Chondrocyte (in vitro differentiated cells): ENCODE measurements around the gene TWIST2. TPM values are rescaled to one million over a fixed set of nuclear protein-coding genes. Genes with fewer than 3 reads are reported as not detected.

Experiments
- DNase-seq: peaks from one replicate; pipeline ENCODE4 v3.0.0; 2021; ENCODE audit warnings: mixed read lengths, low spot score
- H3K27ac Mint-ChIP-seq: one replicate; pipeline ENCODE4 v1.8.0; 2021; ENCODE audit warnings: mild to moderate bottlenecking, moderate library complexity, mixed read lengths; ENCODE audit not compliant: unreplicated experiment
- H3K27me3 Mint-ChIP-seq: 2 replicates; pipeline ENCODE4 v1.8.0; 2021; ENCODE audit warnings: low read depth, mixed read lengths
- H3K36me3 Mint-ChIP-seq: 2 replicates; pipeline ENCODE4 v1.8.0; 2021; ENCODE audit warnings: low read depth, mixed read lengths
- H3K4me1 Mint-ChIP-seq: 2 replicates; pipeline ENCODE4 v1.8.0; 2021; ENCODE audit warnings: low read depth, mild to moderate bottlenecking, mixed read lengths
- H3K4me3 Mint-ChIP-seq: one replicate; pipeline ENCODE4 v1.8.0; 2021; ENCODE audit warnings: mild to moderate bottlenecking, moderate library complexity, mixed read lengths; ENCODE audit not compliant: unreplicated experiment
- H3K9me3 Mint-ChIP-seq: 2 replicates; pipeline ENCODE4 v1.8.0; 2021; ENCODE audit warnings: low read depth, mixed read lengths
- total RNA-seq: library from RNA; stranded (reverse); gene quantifications from 3 replicates; pipeline ENCODE4 v1.2.1, GENCODE V29; 2021
- TF ChIP-seq, protein P1 (sequence below): fragments of 200-600 bp; sonication (generic); IDR thresholded peaks from 2 replicates; pipeline ENCODE4 v1.5.0; 2021; ENCODE audit warnings: antibody characterized with exemption, mild to moderate bottlenecking, moderate library complexity

The TWIST2 gene
- total RNA-seq, 1 donor from 2014 or later = 2.4 TPM

DNA sequence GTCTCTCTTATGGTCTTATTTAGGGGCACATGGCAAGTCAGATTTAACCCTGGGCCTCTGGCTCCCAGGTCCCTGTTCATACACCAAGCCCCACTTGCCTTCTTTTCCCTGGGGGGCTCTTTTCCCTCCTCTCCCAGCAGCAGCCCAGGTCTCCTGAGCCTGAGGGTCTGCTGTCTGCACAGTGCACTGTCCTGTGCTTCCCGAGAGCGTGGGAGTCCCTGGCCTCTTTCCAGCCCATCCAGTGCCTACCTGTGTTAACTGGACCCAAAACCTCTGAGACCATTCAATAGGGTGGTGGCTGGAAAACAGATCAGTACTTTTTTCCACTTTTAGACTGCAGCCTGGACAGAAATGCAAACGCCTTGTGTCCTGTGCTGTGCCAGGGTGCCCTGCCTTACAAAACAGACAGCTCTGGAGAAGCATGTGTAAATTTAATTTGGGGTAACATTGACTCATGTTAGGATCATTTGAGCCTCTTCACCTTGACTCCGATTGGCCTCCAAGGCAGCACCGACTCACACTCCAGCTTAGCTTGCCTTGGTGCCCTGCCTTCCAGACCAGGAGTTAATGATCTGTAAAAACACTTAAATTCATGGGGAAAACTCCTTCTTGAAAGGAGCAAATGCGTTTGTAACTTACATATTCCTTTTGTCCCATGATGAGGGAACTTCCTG lies 34.3 kb downstream of the TWIST2 start:
- Mint-ChIP-seq H3K4me1 (peaks cover 8% of the 10 kb centered on the region), H3K27ac (no peak overlapping the region), H3K4me3 (no peak overlapping the region), H3K36me3 (no peaks in the 10 kb centered on the region), H3K27me3 (peaks cover 7% of the 10 kb centered on the region), H3K9me3 (no peaks in the 10 kb centered on the region)
- TF ChIP-seq, protein P1, sequence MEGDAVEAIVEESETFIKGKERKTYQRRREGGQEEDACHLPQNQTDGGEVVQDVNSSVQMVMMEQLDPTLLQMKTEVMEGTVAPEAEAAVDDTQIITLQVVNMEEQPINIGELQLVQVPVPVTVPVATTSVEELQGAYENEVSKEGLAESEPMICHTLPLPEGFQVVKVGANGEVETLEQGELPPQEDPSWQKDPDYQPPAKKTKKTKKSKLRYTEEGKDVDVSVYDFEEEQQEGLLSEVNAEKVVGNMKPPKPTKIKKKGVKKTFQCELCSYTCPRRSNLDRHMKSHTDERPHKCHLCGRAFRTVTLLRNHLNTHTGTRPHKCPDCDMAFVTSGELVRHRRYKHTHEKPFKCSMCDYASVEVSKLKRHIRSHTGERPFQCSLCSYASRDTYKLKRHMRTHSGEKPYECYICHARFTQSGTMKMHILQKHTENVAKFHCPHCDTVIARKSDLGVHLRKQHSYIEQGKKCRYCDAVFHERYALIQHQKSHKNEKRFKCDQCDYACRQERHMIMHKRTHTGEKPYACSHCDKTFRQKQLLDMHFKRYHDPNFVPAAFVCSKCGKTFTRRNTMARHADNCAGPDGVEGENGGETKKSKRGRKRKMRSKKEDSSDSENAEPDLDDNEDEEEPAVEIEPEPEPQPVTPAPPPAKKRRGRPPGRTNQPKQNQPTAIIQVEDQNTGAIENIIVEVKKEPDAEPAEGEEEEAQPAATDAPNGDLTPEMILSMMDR = no peak
- DNase-seq = peak; percentile 58

DNA sequence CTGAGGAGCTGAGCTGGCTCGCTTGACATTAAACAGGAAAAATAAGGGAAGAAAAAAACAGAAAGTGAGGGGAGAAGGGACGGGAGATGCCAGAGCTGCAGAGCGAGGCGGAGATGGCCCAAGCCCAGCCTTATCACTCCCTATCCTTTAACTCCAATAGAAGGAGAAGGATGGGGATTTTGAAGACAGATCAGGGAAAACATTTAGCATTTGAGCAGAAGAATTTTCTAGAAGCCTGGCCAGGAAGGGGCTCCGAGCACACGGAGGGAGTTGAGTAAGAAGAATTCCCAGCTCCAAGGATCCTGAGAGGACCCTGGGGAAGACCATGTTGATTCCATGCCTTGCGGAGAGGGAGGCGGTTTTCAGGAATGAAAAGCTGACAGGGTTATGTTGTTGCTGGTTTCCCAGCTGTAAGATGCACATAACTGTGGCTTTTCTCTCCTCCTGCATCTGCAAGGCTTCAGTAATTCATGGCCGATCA lies 35.6 kb downstream of the TWIST2 start:
- Mint-ChIP-seq H3K36me3 (no peaks in the 10 kb centered on the region), H3K9me3 (no peaks in the 10 kb centered on the region), H3K4me3 (no peak overlapping the region), H3K27me3 (peaks cover 7% of the 10 kb centered on the region), H3K4me1 (peaks cover 8% of the 10 kb centered on the region), H3K27ac (no peak overlapping the region)
- DNase-seq = no peak
- TF ChIP-seq, protein P1 = no peak

DNA sequence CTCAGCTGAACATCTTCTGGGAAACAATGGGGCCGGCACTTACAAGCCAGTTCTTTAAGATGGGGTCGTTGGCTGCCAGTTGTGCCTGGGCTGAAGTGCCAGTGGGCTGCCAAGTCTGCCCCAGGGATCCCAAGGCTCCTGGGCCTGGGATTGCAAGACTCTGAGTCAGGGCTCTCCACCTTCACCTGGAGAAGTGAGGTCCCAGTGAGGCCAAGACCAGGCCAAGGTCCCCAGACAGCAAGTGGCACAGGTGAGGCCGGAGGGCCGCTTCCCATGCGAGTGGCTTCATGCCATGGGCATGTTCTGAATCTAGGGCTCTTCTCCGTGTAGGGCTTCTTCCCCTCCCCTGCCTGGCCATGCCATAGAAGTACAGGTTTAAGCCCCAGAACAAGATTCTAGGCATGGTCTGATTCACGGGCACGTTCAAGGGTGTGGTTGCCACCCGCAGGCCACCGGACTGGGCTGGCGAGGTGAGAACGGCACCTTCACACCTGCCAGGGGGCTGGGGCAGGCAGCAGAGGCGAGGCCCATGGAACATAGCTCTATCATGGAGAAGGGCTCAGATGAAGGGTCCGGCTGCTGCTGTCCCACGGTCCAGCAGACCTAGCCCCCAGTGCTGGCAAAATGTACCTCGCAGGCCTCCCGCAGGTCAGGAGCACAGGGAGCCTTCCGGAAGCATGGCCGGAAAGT lies 36.4 kb downstream of the TWIST2 start:
- no peak for DNase-seq
- Mint-ChIP-seq H3K9me3 (no peaks in the 10 kb centered on the region), H3K4me3 (no peak overlapping the region), H3K36me3 (no peaks in the 10 kb centered on the region), H3K27ac (no peak overlapping the region), H3K4me1 (peaks cover 8% of the 10 kb centered on the region), H3K27me3 (peaks cover 7% of the 10 kb centered on the region)
- TF ChIP-seq, protein P1 = no peak

DNA sequence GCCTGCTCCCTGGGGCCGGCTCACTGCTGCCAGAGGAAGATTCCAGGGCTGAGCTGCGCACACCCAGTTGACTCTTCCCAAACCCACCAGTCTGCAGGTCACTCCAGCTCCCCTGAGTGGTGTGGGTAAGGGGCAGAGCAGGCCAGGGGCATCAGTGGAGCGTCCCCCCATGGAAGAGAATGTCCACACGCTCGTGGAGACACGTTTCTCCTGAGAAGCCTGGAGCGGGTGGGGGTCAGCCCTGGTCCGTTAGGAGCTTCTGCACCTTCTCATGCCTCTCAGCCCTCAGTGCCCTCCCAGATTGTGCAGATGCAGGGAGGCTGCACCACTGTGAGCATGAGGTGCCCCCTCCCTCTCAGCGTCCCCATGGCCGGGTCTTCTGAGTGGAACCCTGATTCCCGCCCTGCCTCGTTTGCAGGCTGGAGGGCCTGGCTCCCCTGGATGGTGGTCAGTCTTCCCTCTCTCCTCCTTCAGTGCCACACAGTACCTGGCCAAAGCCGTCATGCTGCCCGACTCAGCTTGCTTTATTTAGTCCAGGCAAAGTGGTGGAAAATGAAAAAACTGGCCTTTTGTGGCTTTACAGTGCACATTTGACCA lies 37.0 kb downstream of the TWIST2 start:
- H3K9me3 Mint-ChIP-seq = no peaks in the 10 kb centered on the region
- no peaks in the 10 kb centered on the region for H3K36me3 Mint-ChIP-seq
- no peak overlapping the region for H3K27ac Mint-ChIP-seq
- peaks cover 7% of the 10 kb centered on the region for H3K27me3 Mint-ChIP-seq
- no peak for DNase-seq
- peaks cover 8% of the 10 kb centered on the region for H3K4me1 Mint-ChIP-seq
- H3K4me3 Mint-ChIP-seq = no peak overlapping the region
- TF ChIP-seq, protein P1 = no peak

DNA sequence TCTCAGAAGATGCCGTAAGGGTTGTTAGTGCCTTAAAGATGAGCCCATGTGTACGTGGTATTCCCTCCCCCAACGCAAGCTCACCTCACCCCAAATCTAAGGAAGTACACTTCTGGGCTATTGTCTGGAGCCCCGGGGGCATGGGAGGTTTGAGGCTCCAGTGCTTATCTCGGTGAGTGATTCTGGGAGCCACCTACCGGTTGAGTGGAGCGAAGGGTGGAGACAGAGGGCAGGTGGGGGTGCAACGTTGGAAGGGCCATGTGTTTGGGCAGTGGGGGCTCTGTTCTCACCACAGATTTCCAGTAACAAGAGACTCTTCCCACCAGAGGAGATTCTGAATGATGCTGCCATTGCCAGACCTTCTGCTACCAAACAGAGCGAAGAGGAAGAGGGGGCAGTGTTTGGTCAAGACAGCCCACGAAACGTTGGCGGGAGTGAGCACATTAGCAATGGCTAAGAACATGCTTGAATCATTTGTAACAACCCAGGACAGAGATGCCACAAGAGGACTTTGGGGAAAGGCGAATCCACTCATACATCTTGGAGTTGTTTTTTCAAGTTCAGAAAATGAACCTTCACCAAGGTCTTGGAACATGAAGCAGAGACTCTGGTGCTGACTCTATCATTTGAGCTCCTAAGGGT lies 38.7 kb downstream of the TWIST2 start:
- H3K27me3 Mint-ChIP-seq = peaks cover 7% of the 10 kb centered on the region
- no peak overlapping the region for H3K4me3 Mint-ChIP-seq
- TF ChIP-seq, protein P1 = no peak
- H3K27ac Mint-ChIP-seq = no peak overlapping the region
- H3K9me3 Mint-ChIP-seq = no peaks in the 10 kb centered on the region
- DNase-seq = peak; percentile 20
- H3K4me1 Mint-ChIP-seq = peaks cover 8% of the 10 kb centered on the region
- H3K36me3 Mint-ChIP-seq = peaks cover 2% of the 10 kb centered on the region
